ENCODE results near the gene GJA5.

GJA5 gene

GRCh38 chr1:147745271-147745670 lies 15.1 kb downstream of the GJA5 start:
- TF ChIP-seq CTCF (IDR thresholded peaks at IDR 0.05; ENCODE audit: low read depth, low read length, missing control alignments) = no peak
- no peak overlapping the region for H3K27ac ChIP-seq
- DNase-seq = no peak
- in situ Hi-C loops (cut with HindIII; ENCODE audit: low pct_ligation_motif_present, low sequenced_read_pairs) = no loop called here
- H3K36me3 ChIP-seq (replicated peaks) = no peaks in the 10 kb centered on the region
- H3K27me3 ChIP-seq (replicated peaks) = no peaks in the 10 kb centered on the region
- no peak overlapping the region for H3K4me3 ChIP-seq (ENCODE audit: low read depth, low read length)

- H3K4me3 ChIP-seq (ENCODE audit: low read depth, low read length) = no peak overlapping the region
- no peak for TF ChIP-seq CTCF (IDR thresholded peaks at IDR 0.05; ENCODE audit: low read depth, low read length, missing control alignments)
- H3K27ac ChIP-seq = no peak overlapping the region
- H3K27me3 ChIP-seq (replicated peaks) = no peaks in the 10 kb centered on the region
- no peak for DNase-seq
- in situ Hi-C loops (cut with HindIII; ENCODE audit: low pct_ligation_motif_present, low sequenced_read_pairs) = no loop called here
- H3K36me3 ChIP-seq (replicated peaks) = no peaks in the 10 kb centered on the region
Observed at GRCh38 chr1:147741065-147741464, 19.3 kb downstream of the GJA5 start.

GRCh38 chr1:147740391-147740790 lies 20.0 kb downstream of the GJA5 start:
- Histone ChIP-seq H3K27ac (no peak overlapping the region), H3K36me3 (replicated peaks) (no peaks in the 10 kb centered on the region), H3K4me3 (ENCODE audit: low read depth, low read length) (no peak overlapping the region), H3K27me3 (replicated peaks) (no peaks in the 10 kb centered on the region)
- DNase-seq = no peak
- in situ Hi-C loops (cut with HindIII; ENCODE audit: low pct_ligation_motif_present, low sequenced_read_pairs) = no loop called here
- no peak for TF ChIP-seq CTCF (IDR thresholded peaks at IDR 0.05; ENCODE audit: low read depth, low read length, missing control alignments)

- no peak for DNase-seq
- no peaks in the 10 kb centered on the region for H3K36me3 ChIP-seq (replicated peaks)
- in situ Hi-C loops (cut with HindIII; ENCODE audit: low pct_ligation_motif_present, low sequenced_read_pairs) = no loop called here
- H3K27me3 ChIP-seq (replicated peaks) = no peaks in the 10 kb centered on the region
- TF ChIP-seq CTCF (IDR thresholded peaks at IDR 0.05; ENCODE audit: low read depth, low read length, missing control alignments) = no peak
- H3K27ac ChIP-seq = no peak overlapping the region
- H3K4me3 ChIP-seq (ENCODE audit: low read depth, low read length) = no peak overlapping the region
Observed at GRCh38 chr1:147738739-147739476, 21.5 kb downstream of the GJA5 start.

GRCh38 chr1:147738129-147738528 lies 22.3 kb downstream of the GJA5 start:
- Histone ChIP-seq H3K36me3 (replicated peaks) (no peaks in the 10 kb centered on the region), H3K27me3 (replicated peaks) (no peaks in the 10 kb centered on the region), H3K4me3 (ENCODE audit: low read depth, low read length) (no peak overlapping the region), H3K27ac (no peak overlapping the region)
- in situ Hi-C loops (cut with HindIII; ENCODE audit: low pct_ligation_motif_present, low sequenced_read_pairs) = no loop called here
- no peak for DNase-seq
- no peak for TF ChIP-seq CTCF (IDR thresholded peaks at IDR 0.05; ENCODE audit: low read depth, low read length, missing control alignments)

GRCh38 chr1:147736883-147737282 lies 23.5 kb downstream of the GJA5 start:
- H3K27me3 ChIP-seq (replicated peaks) = no peaks in the 10 kb centered on the region
- TF ChIP-seq CTCF (IDR thresholded peaks at IDR 0.05; ENCODE audit: low read depth, low read length, missing control alignments) = no peak
- H3K4me3 ChIP-seq (ENCODE audit: low read depth, low read length) = no peak overlapping the region
- H3K36me3 ChIP-seq (replicated peaks) = no peaks in the 10 kb centered on the region
- DNase-seq = no peak
- no peak overlapping the region for H3K27ac ChIP-seq
- in situ Hi-C loops (cut with HindIII; ENCODE audit: low pct_ligation_motif_present, low sequenced_read_pairs) = no loop called here

Measured in brain microvascular endothelial cell (primary cell).